Sigmoid colon (tissue), 4 donors: ENCODE measurements around the gene LAMC1.

Experiments used
- EP300 ChIP-seq, 4 donors: sonication (generic); formaldehyde crosslinking; IDR thresholded peaks; one replicate each; pipeline ENCODE4 v1.6.1; 2017; ENCODE audit warnings: antibody characterized with exemption in 4 of 4
- POLR2A ChIP-seq, 2 donors: fragments of 450-650 bp; IDR thresholded peaks; one replicate each; pipeline ENCODE4 v1.6.1; 2016; ENCODE audit warnings: antibody characterized with exemption in 2 of 2, mild to moderate bottlenecking in 2 of 2, moderate library complexity in 2 of 2
- TF ChIP-seq, protein P1 (sequence below), 4 experiments: fragments of 450-650 bp in 3 of 4; fragments of 200-600 bp in 1 of 4; IDR thresholded peaks; one replicate each; pipeline ENCODE4 v1.5.1; 2016 to 2019; ENCODE audit warnings: antibody characterized with exemption in 4 of 4, mild to moderate bottlenecking in 3 of 4, moderate library complexity in 2 of 4

GRCh38 chr1:183091181-183091580 lies 68.0 kb downstream of the LAMC1 start:
- TF ChIP-seq, protein P1, sequence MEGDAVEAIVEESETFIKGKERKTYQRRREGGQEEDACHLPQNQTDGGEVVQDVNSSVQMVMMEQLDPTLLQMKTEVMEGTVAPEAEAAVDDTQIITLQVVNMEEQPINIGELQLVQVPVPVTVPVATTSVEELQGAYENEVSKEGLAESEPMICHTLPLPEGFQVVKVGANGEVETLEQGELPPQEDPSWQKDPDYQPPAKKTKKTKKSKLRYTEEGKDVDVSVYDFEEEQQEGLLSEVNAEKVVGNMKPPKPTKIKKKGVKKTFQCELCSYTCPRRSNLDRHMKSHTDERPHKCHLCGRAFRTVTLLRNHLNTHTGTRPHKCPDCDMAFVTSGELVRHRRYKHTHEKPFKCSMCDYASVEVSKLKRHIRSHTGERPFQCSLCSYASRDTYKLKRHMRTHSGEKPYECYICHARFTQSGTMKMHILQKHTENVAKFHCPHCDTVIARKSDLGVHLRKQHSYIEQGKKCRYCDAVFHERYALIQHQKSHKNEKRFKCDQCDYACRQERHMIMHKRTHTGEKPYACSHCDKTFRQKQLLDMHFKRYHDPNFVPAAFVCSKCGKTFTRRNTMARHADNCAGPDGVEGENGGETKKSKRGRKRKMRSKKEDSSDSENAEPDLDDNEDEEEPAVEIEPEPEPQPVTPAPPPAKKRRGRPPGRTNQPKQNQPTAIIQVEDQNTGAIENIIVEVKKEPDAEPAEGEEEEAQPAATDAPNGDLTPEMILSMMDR (IDR thresholded peaks at IDR 0.05): no peak
- TF ChIP-seq POLR2A (IDR thresholded peaks at IDR 0.05) (no peak), EP300 (IDR thresholded peaks at IDR 0.05) (no peak)
